Measurements from ENCODE around the gene KAZN.

GRCh38 chr1:14726606-14727005, 128.1 kb downstream of the KAZN start:
- TF ChIP-seq, protein P1, sequence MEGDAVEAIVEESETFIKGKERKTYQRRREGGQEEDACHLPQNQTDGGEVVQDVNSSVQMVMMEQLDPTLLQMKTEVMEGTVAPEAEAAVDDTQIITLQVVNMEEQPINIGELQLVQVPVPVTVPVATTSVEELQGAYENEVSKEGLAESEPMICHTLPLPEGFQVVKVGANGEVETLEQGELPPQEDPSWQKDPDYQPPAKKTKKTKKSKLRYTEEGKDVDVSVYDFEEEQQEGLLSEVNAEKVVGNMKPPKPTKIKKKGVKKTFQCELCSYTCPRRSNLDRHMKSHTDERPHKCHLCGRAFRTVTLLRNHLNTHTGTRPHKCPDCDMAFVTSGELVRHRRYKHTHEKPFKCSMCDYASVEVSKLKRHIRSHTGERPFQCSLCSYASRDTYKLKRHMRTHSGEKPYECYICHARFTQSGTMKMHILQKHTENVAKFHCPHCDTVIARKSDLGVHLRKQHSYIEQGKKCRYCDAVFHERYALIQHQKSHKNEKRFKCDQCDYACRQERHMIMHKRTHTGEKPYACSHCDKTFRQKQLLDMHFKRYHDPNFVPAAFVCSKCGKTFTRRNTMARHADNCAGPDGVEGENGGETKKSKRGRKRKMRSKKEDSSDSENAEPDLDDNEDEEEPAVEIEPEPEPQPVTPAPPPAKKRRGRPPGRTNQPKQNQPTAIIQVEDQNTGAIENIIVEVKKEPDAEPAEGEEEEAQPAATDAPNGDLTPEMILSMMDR (IDR thresholded peaks at IDR 0.05; ENCODE audit: low read length): no peak
- TF ChIP-seq EZH2 (IDR thresholded peaks at IDR 0.05; ENCODE audit: borderline replicate concordance, low read length): no peak
